MM.1S (cell line): Measurements from ENCODE around the gene ELN.

ENCODE experiments used
- DNase-seq: peaks from one replicate; pipeline ENCODE4 v3.0.0-alpha.2; 2015
- H2AFZ ChIP-seq: fragments of 300-600 bp; sonication (generic); 2 replicates; pipeline ENCODE4 v1.6.0; 2016; ENCODE audit warnings: antibody characterized with exemption, low read length
- H3F3A ChIP-seq: fragments of 300-600 bp; sonication (generic); 2 replicates; pipeline ENCODE4 v1.6.1; 2016; ENCODE audit warnings: mild to moderate bottlenecking, antibody characterized with exemption, low read length, moderate library complexity, mixed read lengths; ENCODE audit not compliant: insufficient read depth
- H3K27ac ChIP-seq: fragments of 300-600 bp; sonication (generic); 2 replicates; pipeline ENCODE4 v1.5.1; 2016; ENCODE audit warnings: mild to moderate bottlenecking, low read length
- H3K27me3 ChIP-seq: fragments of 300-600 bp; sonication (generic); replicated peaks from 2 replicates; pipeline ENCODE4 v1.6.0; 2016; ENCODE audit warnings: low read length; ENCODE audit not compliant: insufficient read depth
- H3K36me3 ChIP-seq: fragments of 300-600 bp; sonication (generic); replicated peaks from 2 replicates; pipeline ENCODE4 v1.6.1; 2016; ENCODE audit warnings: mild to moderate bottlenecking, low read length, mixed read lengths; ENCODE audit not compliant: insufficient read depth
- H3K4me1 ChIP-seq: fragments of 300-600 bp; sonication (generic); 2 replicates; pipeline ENCODE4 v1.6.1; 2016; ENCODE audit warnings: low read length, mixed read lengths
- H3K4me2 ChIP-seq: fragments of 300-600 bp; sonication (generic); 2 replicates; pipeline ENCODE4 v1.6.0; 2016; ENCODE audit warnings: low read depth, low read length
- H3K4me3 ChIP-seq: fragments of 300-600 bp; sonication (generic); 2 replicates; pipeline ENCODE4 v1.5.1; 2016; ENCODE audit warnings: low read length, mixed read lengths
- H3K79me2 ChIP-seq: fragments of 300-600 bp; sonication (generic); 2 replicates; pipeline ENCODE4 v1.6.1; 2016; ENCODE audit warnings: mixed run types, low read length, mixed read lengths
- H3K9ac ChIP-seq: fragments of 300-600 bp; sonication (generic); 2 replicates; pipeline ENCODE4 v1.6.1; 2016; ENCODE audit warnings: low read length, mixed read lengths
- H3K9me2 ChIP-seq: fragments of 300-600 bp; sonication (generic); replicated peaks from 2 replicates; pipeline ENCODE4 v1.6.1; 2016; ENCODE audit warnings: mild to moderate bottlenecking, low read length, mixed read lengths; ENCODE audit not compliant: insufficient read depth
- H3K9me3 ChIP-seq: fragments of 300-600 bp; sonication (generic); replicated peaks from 2 replicates; pipeline ENCODE4 v1.6.1; 2016; ENCODE audit warnings: mild to moderate bottlenecking, low read length, mixed read lengths; ENCODE audit not compliant: insufficient read depth
- H4K20me1 ChIP-seq: fragments of 300-600 bp; sonication (generic); 2 replicates; pipeline ENCODE4 v1.6.1; 2016; ENCODE audit warnings: mild to moderate bottlenecking, low read length, moderate library complexity, mixed read lengths; ENCODE audit not compliant: insufficient read depth
- CTCF ChIP-seq: fragments of 300-600 bp; sonication (generic); IDR thresholded peaks from 2 replicates; pipeline ENCODE4 v1.5.1; 2016; ENCODE audit warnings: antibody characterized with exemption, low read length, mixed read lengths
- EZH2 ChIP-seq: fragments of 300-600 bp; sonication (generic); optimal IDR thresholded peaks from 2 replicates; pipeline ENCODE3; 2017; ENCODE audit warnings: low read depth, mild to moderate bottlenecking, antibody characterized with exemption, low read length, mixed read lengths
- EZH2phosphoT487 ChIP-seq: fragments of 300-600 bp; sonication (generic); IDR thresholded peaks from 2 replicates; pipeline ENCODE4 v1.6.1; 2018; ENCODE audit warnings: antibody characterized with exemption, low read length

Gene ELN

GRCh38 chr7:74017125-74017524 is 10.8 kb upstream of the ELN start:
- H3K4me3 ChIP-seq, result no peak overlapping the region
- H3F3A ChIP-seq, result no peaks in the 10 kb centered on the region
- no peaks in the 10 kb centered on the region for H3K9me3 ChIP-seq
- H4K20me1 ChIP-seq, result no peaks in the 10 kb centered on the region
- H3K27me3 ChIP-seq, result peaks cover 18% of the 10 kb centered on the region
- H3K9me2 ChIP-seq, result no peaks in the 10 kb centered on the region
- H3K79me2 ChIP-seq, result no peaks in the 10 kb centered on the region
- no peaks in the 10 kb centered on the region for H3K36me3 ChIP-seq
- peaks cover 13% of the 10 kb centered on the region for H3K4me1 ChIP-seq
- TF ChIP-seq EZH2phosphoT487 (no peak), CTCF (no peak), EZH2 (no peak)
- H3K9ac ChIP-seq, result no peak overlapping the region
- DNase-seq, result no peak
- no peak overlapping the region for H3K4me2 ChIP-seq
- no peak overlapping the region for H3K27ac ChIP-seq
- H2AFZ ChIP-seq, result no peak overlapping the region

GRCh38 chr7:74018246-74018895 is 9.6 kb upstream of the ELN start:
- no peak overlapping the region for H3K27ac ChIP-seq
- no peaks in the 10 kb centered on the region for H3K9me3 ChIP-seq
- DNase-seq, result no peak
- H3K4me3 ChIP-seq, result no peak overlapping the region
- H3K4me2 ChIP-seq, result no peak overlapping the region
- no peak overlapping the region for H2AFZ ChIP-seq
- H3K79me2 ChIP-seq, result no peaks in the 10 kb centered on the region
- TF ChIP-seq EZH2 (no peak), CTCF (no peak), EZH2phosphoT487 (no peak)
- H3K4me1 ChIP-seq, result peaks cover 3% of the 10 kb centered on the region
- H3K36me3 ChIP-seq, result no peaks in the 10 kb centered on the region
- H4K20me1 ChIP-seq, result no peaks in the 10 kb centered on the region
- H3K9me2 ChIP-seq, result no peaks in the 10 kb centered on the region
- no peaks in the 10 kb centered on the region for H3F3A ChIP-seq
- H3K27me3 ChIP-seq, result peaks cover 30% of the 10 kb centered on the region
- no peak overlapping the region for H3K9ac ChIP-seq

- Histone ChIP-seq H3K4me2 (no peak overlapping the region), H2AFZ (no peak overlapping the region), H3K27me3 (peaks cover 38% of the 10 kb centered on the region), H3K4me3 (no peak overlapping the region), H4K20me1 (no peaks in the 10 kb centered on the region), H3K4me1 (no peaks in the 10 kb centered on the region), H3K9me2 (no peaks in the 10 kb centered on the region), H3K36me3 (no peaks in the 10 kb centered on the region), H3K9me3 (no peaks in the 10 kb centered on the region), H3K27ac (no peak overlapping the region), H3F3A (no peaks in the 10 kb centered on the region), H3K9ac (no peak overlapping the region), H3K79me2 (no peaks in the 10 kb centered on the region)
- no peak for DNase-seq
- no peak for TF ChIP-seq EZH2
- TF ChIP-seq EZH2phosphoT487, result no peak
- no peak for TF ChIP-seq CTCF
Measured at GRCh38 chr7:74019149-74019548, 8.8 kb upstream of the ELN start.
